Activated CD8-positive, alpha-beta memory T cell treated with anti-CD3 and anti-CD28 coated beads, Interleukin-2, amount 50 U/mL, for 1 hour (primary cell): ENCODE measurements around the gene KCNE5.
"Not testable (repeated sequence)": the region's sequence is repeated elsewhere in the genome, so short reads cannot be mapped to it uniquely, and the experiment has no call there.

Experiments
- DNase-seq: peaks from one replicate; pipeline ENCODE4 v3.0.0-alpha.2; 2020; ENCODE audit errors: extremely low read depth

Gene KCNE5

GRCh38 chrX:109614951-109615350 lies 10.0 kb downstream of the KCNE5 start:
- DNase-seq: no peak

DNA sequence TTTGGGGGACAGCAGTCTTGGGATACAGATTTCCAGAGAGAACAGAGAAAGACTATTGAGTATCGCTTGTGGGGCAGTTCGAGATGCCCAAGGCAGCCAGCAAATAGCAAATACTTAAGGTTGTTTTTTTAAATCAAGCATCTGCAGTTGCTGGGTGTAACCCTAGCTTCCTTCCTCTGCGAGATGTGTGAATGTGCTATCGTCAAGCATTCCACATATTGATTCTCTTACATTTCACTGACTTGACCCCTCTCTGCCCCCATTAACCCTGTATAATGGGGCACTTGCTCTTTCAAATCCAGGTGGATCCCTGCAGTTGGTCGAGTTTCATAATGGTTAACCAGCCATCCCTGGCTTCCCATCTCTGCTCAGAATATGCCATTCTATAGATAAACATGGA lies 23.5 kb downstream of the KCNE5 start:
- no peak for DNase-seq

- no peak for DNase-seq
Observed at GRCh38 chrX:109600237-109600651, 24.7 kb downstream of the KCNE5 start.

GRCh38 chrX:109596015-109596414 lies 29.0 kb downstream of the KCNE5 start:
- DNase-seq: no peak

DNA sequence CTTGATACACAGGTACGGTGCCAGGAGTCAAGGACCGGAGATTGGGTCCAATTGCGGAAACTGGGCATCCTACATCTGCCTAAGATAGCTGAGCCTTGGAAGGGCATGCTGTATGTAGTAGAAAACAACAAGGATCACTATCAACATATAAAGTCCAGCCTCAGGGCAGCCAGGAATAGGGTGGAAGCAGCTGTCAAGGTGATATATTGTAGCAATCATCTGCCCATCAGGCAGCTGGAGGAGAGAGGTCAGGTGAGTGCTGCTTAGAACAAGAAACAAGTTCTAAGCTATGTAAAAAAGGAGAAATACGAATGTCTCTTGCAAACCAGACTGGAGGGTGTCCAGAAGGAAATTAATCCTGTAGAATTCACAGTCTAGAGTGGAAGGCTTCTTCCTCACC lies 34.8 kb downstream of the KCNE5 start:
- DNase-seq: no peak

- no peak for DNase-seq
Observed at GRCh38 chrX:109585488-109585887, 39.5 kb downstream of the KCNE5 start.

- DNase-seq: no peak
Observed at GRCh38 chrX:109578916-109579315, 46.1 kb downstream of the KCNE5 start.

DNA sequence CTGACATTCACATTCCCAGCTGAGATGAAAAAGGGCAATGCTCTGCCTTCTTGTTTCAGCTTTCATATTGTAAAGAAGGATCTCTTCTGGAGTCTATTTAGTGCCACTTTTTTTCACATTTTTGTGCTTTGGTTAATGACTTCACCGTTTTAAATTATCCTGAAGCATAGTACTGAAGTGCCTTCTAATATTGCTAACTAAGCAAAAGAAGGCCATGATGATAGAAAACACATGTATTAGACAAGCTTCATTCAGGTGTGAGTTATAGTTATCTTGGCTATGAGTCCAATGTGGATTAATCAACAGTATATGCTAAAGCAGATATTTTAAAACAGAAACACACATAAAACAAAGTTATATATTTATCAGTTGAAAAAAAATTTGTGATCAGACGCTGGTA lies 47.9 kb downstream of the KCNE5 start:
- DNase-seq: no peak

DNA sequence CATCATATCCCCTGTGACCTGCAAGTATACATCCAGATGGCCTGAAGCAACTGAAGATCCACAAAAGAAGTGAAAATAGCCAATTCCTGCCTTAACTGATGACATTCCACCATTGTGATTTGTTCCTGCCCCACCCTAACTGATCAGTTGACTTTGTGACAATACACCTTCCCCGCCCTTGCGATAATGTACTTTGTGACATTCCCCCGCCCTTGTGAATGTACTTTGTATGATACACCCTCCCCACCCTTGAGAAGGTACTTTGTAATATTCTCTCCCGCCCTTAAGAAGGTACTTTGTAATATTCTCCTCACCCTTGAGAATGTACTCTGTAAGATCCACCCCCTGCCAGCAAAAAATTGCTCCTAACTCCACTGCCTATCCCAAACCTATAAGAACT lies 48.9 kb downstream of the KCNE5 start:
- DNase-seq: not testable (repeated sequence)
